OCI-LY1 (cell line): ENCODE data around the gene MAPK12.

Source experiments
- H2AFZ ChIP-seq: fragments of 200-600 bp; sonication (generic), shearing (Covaris generic); 2 replicates; pipeline ENCODE4 v1.6.0; 2014; ENCODE audit warnings: antibody characterized with exemption, mild to moderate bottlenecking, low read length
- H3F3A ChIP-seq: fragments of 200-600 bp; sonication (generic), shearing (Covaris generic); 2 replicates; pipeline ENCODE4 v1.6.0; 2014; ENCODE audit warnings: mild to moderate bottlenecking, antibody characterized with exemption, low read length, moderate library complexity; ENCODE audit not compliant: insufficient read depth
- H3K27ac ChIP-seq: fragments of 200-600 bp; sonication (generic); 2 replicates; pipeline ENCODE4 v1.5.1; 2014; ENCODE audit warnings: low read length, mixed run types, mild to moderate bottlenecking, low read depth; ENCODE audit not compliant: poor library complexity, severe bottlenecking
- H3K27me3 ChIP-seq: fragments of 200-600 bp; sonication (generic); 2 replicates; pipeline ENCODE4 v1.6.0; 2014; ENCODE audit warnings: antibody characterized with exemption, mild to moderate bottlenecking, low read length, moderate library complexity; ENCODE audit not compliant: insufficient read depth
- H3K36me3 ChIP-seq: fragments of 200-600 bp; sonication (generic); 2 replicates; pipeline ENCODE4 v1.6.1; 2014; ENCODE audit warnings: mild to moderate bottlenecking, antibody characterized with exemption, low read length, moderate library complexity, mixed read lengths; ENCODE audit not compliant: insufficient read depth
- H3K4me1 ChIP-seq: fragments of 200-600 bp; sonication (generic); 2 replicates; pipeline ENCODE4 v1.5.1; 2014; ENCODE audit warnings: mild to moderate bottlenecking, low read length, moderate library complexity; ENCODE audit not compliant: insufficient read depth, severe bottlenecking
- H3K4me2 ChIP-seq: fragments of 200-600 bp; sonication (generic), shearing (Covaris generic); 2 replicates; pipeline ENCODE4 v1.6.1; 2014; ENCODE audit warnings: low read length
- H3K4me3 ChIP-seq: fragments of 200-600 bp; sonication (generic); 2 replicates; pipeline ENCODE4 v1.5.1; 2014; ENCODE audit warnings: low read length, low read depth, mild to moderate bottlenecking, mixed read lengths; ENCODE audit not compliant: poor library complexity, severe bottlenecking
- H3K79me2 ChIP-seq: fragments of 200-600 bp; shearing (Covaris generic); 2 replicates; pipeline ENCODE4 v1.6.1; 2016; ENCODE audit warnings: mixed run types, low read length, mixed read lengths; ENCODE audit not compliant: insufficient read depth
- H3K9ac ChIP-seq: fragments of 200-600 bp; sonication (generic), shearing (Covaris generic); 2 replicates; pipeline ENCODE4 v1.6.1; 2014; ENCODE audit warnings: mild to moderate bottlenecking, low read length, mixed read lengths
- H3K9me2 ChIP-seq: fragments of 200-600 bp; sonication (generic), shearing (Covaris generic); 2 replicates; pipeline ENCODE4 v1.6.1; 2014; ENCODE audit warnings: low read depth, mild to moderate bottlenecking, low read length, mixed read lengths
- H3K9me3 ChIP-seq: fragments of 200-600 bp; shearing (Covaris generic); 2 replicates; pipeline ENCODE4 v1.6.1; 2014; ENCODE audit warnings: low read length, mixed read lengths
- H4K20me1 ChIP-seq: fragments of 200-600 bp; sonication (generic), shearing (Covaris generic); 2 replicates; pipeline ENCODE4 v1.6.0; 2016; ENCODE audit warnings: mild to moderate bottlenecking, low read length; ENCODE audit not compliant: insufficient read depth
- EZH2 ChIP-seq: fragments of 200-600 bp; sonication (generic), shearing (Covaris generic); IDR thresholded peaks from 2 replicates; pipeline ENCODE4 v1.8.0; 2017; ENCODE audit warnings: borderline replicate concordance, mixed run types, mild to moderate bottlenecking, antibody characterized with exemption, low read length, moderate library complexity, mixed read lengths
- TF ChIP-seq, protein P1 (sequence below): fragments of 200-600 bp; sonication (generic), shearing (Covaris generic); IDR thresholded peaks from 2 replicates; pipeline ENCODE4 v1.5.1; 2017; ENCODE audit warnings: mild to moderate bottlenecking, antibody characterized with exemption, low read length, moderate library complexity, mixed read lengths

MAPK12 gene

DNA sequence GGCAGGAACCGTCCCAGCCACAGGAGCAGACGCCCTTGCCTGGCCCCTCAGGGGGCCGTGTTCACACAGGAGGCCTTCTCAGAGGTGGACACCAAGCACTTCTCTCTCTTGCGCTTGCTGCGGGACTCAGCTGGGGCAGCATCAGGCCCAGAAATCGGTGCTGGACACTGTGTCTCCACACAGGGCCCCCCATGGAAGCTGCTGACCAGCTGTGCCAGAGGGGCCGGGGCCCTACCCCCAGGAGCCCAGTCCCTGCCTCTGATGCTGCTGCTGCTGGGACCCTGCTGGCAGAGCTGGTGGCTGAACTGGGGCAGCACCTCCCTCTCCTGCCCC is 42.0 kb upstream of the MAPK12 start:
- Histone ChIP-seq H3K27me3 (peaks cover 32% of the 10 kb centered on the region), H3K9me3 (no peaks in the 10 kb centered on the region), H3F3A (no peaks in the 10 kb centered on the region), H3K4me1 (peaks cover 25% of the 10 kb centered on the region), H3K9me2 (no peaks in the 10 kb centered on the region), H3K9ac (no peak overlapping the region), H3K36me3 (no peaks in the 10 kb centered on the region), H3K27ac (no peak overlapping the region), H3K79me2 (no peaks in the 10 kb centered on the region), H3K4me2 (no peak overlapping the region), H3K4me3 (no peak overlapping the region), H2AFZ (no peak overlapping the region), H4K20me1 (no peaks in the 10 kb centered on the region)
- TF ChIP-seq, protein P1, sequence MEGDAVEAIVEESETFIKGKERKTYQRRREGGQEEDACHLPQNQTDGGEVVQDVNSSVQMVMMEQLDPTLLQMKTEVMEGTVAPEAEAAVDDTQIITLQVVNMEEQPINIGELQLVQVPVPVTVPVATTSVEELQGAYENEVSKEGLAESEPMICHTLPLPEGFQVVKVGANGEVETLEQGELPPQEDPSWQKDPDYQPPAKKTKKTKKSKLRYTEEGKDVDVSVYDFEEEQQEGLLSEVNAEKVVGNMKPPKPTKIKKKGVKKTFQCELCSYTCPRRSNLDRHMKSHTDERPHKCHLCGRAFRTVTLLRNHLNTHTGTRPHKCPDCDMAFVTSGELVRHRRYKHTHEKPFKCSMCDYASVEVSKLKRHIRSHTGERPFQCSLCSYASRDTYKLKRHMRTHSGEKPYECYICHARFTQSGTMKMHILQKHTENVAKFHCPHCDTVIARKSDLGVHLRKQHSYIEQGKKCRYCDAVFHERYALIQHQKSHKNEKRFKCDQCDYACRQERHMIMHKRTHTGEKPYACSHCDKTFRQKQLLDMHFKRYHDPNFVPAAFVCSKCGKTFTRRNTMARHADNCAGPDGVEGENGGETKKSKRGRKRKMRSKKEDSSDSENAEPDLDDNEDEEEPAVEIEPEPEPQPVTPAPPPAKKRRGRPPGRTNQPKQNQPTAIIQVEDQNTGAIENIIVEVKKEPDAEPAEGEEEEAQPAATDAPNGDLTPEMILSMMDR = no peak
- TF ChIP-seq EZH2 = no peak

DNA sequence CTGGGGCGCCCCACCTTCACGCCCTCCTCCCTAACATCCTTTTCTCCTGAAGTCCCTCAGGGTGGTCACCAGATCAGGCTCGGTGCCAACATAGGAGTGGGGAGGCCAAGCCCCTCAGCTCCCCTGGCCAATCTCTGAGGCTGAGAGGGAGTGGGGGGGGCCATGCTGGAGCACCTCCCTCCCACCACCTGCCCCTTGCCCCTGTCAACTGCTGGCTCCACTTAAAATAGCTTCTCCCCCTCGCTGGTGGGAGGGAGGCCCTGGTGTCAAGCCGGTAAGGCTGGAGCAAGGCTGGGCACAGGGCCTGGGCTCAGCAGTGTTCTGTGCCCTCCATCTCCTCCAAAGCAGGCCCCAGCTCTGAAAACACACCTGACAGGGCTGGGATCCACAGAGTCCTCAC is 41.1 kb upstream of the MAPK12 start:
- no peak overlapping the region for H2AFZ ChIP-seq
- no peaks in the 10 kb centered on the region for H3K79me2 ChIP-seq
- no peak overlapping the region for H3K4me3 ChIP-seq
- no peak for TF ChIP-seq EZH2
- TF ChIP-seq, protein P1 = no peak
- H3F3A ChIP-seq = no peaks in the 10 kb centered on the region
- peaks cover 25% of the 10 kb centered on the region for H3K4me1 ChIP-seq
- peaks cover 32% of the 10 kb centered on the region for H3K27me3 ChIP-seq
- no peak overlapping the region for H3K27ac ChIP-seq
- no peak overlapping the region for H3K4me2 ChIP-seq
- no peaks in the 10 kb centered on the region for H4K20me1 ChIP-seq
- H3K9ac ChIP-seq = no peak overlapping the region
- H3K36me3 ChIP-seq = no peaks in the 10 kb centered on the region
- no peaks in the 10 kb centered on the region for H3K9me3 ChIP-seq
- H3K9me2 ChIP-seq = no peaks in the 10 kb centered on the region

DNA sequence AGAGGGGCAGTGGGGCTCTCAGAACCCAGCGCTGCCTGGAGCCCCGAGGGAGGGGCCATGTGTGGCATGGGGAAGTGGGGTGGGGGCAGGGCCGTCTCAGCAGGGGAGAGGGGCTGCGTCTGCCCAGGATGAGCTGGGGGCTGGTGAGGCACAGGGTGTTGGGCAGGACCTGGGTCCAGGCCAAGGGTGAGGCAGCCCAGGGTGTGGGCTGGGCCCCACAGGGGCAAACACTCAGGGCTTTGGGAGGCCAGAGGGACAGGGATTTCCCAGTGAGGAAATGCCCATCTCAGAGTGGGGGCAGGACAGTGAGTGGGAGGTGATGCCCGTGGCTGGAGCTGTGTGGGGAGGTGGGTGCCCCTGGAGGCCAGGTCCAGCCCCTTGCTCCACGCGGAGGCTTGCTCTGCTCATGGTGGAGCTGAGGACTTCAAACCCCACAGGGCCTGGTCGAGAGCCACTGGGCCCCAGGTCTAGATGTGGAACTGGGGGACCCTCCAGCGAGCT is 40.6 kb upstream of the MAPK12 start:
- H3K9me3 ChIP-seq = no peaks in the 10 kb centered on the region
- no peak overlapping the region for H2AFZ ChIP-seq
- H3K4me3 ChIP-seq = no peak overlapping the region
- H3K27me3 ChIP-seq = peaks cover 32% of the 10 kb centered on the region
- no peak overlapping the region for H3K27ac ChIP-seq
- H4K20me1 ChIP-seq = no peaks in the 10 kb centered on the region
- H3K9ac ChIP-seq = no peak overlapping the region
- TF ChIP-seq EZH2 = no peak
- TF ChIP-seq, protein P1 = no peak
- no peak overlapping the region for H3K4me2 ChIP-seq
- no peaks in the 10 kb centered on the region for H3K79me2 ChIP-seq
- H3K36me3 ChIP-seq = no peaks in the 10 kb centered on the region
- no peaks in the 10 kb centered on the region for H3K9me2 ChIP-seq
- H3K4me1 ChIP-seq = peaks cover 24% of the 10 kb centered on the region
- H3F3A ChIP-seq = no peaks in the 10 kb centered on the region
